DMS 273 (cell line): ENCODE measurements around the gene PRR12.

Source experiments
- DNase-seq: peaks from one replicate; lab custom pipeline; 2025; ENCODE audit not compliant: unreplicated experiment; lab: John Stamatoyannopoulos, UW

The PRR12 gene

DNA sequence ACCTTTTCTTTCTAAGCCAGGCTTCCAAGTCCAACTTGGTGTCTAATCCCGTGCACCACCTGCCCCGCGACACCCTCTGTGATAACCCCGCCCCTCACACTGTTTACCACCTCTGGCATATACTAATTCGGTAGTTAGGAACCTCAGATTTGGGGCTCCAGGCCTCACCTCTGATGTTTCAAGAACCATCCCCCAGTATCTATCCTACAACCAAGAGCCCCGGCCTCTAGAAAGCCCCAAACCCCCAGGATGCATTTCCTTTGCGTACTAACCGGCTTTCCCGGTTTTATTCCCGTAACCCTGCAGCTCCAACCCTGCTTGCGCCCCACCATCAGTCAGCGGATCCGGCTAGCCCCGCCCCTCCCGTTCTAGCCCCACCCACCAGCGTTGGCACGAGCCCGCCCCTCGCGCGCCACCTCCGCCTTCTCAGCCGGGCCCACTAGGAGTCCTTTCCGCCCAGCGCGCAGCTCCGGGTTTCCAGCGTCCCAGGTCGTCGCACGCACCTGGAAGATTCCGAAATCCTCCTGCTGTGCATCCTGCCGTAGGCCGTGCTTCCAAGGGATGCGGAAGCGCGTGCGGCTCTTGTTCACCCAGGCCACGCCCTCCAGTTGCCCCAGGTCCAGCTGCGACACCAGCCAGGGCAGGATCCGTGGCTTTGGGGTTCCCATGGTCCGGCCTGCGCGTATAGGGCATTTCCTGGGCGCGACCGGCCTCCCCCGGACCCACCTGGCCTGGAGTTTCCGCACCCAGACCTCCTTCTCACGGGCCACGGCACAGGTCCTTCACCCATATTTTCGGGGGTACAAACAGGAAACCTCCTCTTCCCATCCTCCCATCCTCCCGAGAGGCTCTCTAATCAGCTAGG is 73.4 kb downstream of the PRR12 start:
- DNase-seq, result peak; percentile 93

DNA sequence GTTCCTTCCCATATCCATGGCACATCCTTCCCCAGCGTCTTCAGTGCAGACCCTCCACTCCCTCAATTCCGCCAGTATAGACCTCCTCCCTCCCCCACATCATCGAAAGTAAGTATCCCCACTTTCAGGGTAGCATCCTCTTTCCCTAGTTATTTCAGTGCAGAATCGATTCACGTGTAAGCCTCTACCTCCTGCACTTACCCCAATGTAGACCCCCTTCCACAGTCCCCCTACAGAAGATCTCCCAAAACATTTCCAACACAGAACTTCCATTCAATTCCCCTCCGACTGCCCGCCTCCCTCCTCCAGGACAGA is 74.0 kb downstream of the PRR12 start:
- DNase-seq, result no peak

- DNase-seq, result peak; percentile 99
Measured at GRCh38 chr19:49665351-49666119, 74.6 kb downstream of the PRR12 start, which contains the start of the genes BCL2L12 and IRF3. BCL2L12 (plus strand) TSS chr19:49665933; CDS start chr19:49666693, 760 bp downstream. IRF3 (minus strand) TSS chr19:49665857; CDS start chr19:49664838, 1,019 bp downstream.

DNA sequence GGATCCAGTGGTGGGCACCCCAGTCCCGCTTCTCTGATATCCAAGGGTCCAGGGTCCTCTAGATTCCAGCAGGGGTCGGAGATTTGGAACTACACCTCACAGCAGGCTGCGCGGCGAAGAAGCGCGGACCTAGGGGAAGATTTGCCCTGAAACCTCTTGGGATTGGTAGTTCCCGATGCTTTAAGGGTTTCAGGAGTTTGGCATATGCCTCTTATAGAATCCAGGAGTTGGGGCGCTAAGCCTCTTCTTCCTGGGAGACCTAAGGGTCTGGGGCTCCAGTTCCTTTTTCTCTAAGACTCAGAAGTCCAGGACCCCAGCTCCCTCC is 75.1 kb downstream of the PRR12 start:
- peak; percentile 85 for DNase-seq

DNA sequence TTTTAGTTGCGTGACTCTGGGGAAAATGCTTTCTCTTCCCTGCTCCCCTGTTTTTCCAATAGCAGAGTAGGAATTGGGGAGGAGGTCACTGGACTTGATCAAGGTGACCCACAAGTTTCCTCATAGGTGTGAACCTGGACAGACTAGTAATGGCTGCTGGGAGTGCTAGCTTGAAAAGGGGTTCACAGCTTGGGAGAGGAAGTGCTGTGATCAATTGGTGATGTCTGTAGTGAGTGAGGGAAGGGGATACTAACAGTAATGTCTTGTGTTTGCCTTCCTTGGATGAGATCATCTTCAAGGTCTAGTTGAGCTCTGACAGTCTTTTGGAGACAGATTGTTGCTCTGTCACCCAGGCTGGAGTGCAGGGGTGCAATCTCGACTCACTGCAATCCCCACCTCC is 76.5 kb downstream of the PRR12 start:
- no peak for DNase-seq

DNA sequence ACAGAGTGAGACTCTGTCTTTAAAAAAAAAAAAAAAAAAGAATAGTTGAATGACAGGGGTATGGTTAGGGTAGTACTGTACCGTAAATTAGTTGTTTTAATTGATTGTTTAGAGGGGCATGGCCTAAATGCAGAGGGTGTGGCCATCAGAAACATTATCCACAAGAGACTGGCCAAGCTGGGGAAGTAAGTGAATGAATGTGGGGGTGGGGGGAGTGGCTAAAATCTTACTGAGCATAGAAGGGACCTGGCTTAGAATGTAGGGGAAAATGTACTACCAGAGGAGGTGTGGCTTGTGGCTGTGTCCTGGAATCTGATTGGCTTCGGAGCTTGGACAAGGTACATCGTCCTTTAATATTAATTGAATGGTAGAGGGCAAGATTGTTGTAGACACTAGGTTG is 78.5 kb downstream of the PRR12 start:
- DNase-seq, result no peak

DNA sequence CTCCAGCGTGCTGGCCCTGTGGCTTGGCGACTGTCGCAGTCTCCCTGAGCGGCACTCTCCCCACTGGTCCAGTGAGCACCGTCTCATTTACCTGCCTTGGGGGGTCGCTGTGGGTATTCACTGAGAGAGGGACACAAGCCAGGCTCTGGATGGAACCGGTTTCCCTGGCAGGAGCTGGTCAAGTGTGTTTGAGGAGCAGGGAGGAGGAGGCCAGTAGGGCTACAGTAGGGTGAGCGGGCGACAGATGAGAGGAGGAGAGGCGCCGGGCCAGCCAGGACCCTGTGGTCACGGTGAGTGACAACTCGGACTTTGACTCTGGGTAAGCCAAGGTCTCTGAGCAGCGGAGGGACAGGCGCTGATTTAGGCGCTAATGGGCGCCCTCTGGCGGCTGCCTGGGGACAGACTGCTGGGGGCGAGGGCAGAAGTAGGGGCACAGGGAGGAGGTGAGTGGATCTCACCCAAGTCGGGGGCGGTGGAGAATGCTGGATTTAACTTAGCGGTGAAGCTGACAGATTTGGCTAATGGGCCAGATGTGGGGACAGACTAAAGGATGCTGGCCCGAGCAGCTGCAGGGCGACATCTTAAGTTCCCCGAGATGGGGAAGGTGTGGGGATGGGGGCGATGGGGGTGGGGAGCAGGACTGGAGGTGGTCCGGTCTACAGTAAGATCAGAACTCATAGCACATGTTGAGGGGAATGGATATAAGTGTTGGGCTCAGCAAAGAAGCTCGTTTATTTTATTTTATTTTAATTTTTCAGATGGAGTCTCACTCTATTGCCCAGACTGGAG is 81.3 kb downstream of the PRR12 start:
- DNase-seq, result peak; percentile 89
